GM13976 (cell line): ENCODE data around the gene SMTNL2.
"Not testable (repeated sequence)": the region's sequence is repeated elsewhere in the genome, so short reads cannot be mapped to it uniquely, and the experiment has no call there.

ENCODE experiments used
- DNase-seq: peaks from one replicate; pipeline ENCODE4 v3.0.0; 2012; ENCODE audit warnings: low spot score
- in situ Hi-C: fragments of 300-500 bp; cut with MboI; formaldehyde crosslinking; loops from one replicate; pipeline ENCODE4 v1.12.0; 2022; ENCODE audit warnings: low sequenced_read_pairs, mixed read lengths, inconsistent platforms; ENCODE audit not compliant: unreplicated experiment
- TF ChIP-seq, protein P1 (sequence below): IDR thresholded peaks from 2 replicates; pipeline ENCODE4 v1.5.1; 2012; ENCODE audit warnings: borderline replicate concordance, mild to moderate bottlenecking; ENCODE audit not compliant: insufficient read depth; ENCODE audit errors: extremely low read depth, missing control alignments, control extremely low read depth

SMTNL2 gene

DNA sequence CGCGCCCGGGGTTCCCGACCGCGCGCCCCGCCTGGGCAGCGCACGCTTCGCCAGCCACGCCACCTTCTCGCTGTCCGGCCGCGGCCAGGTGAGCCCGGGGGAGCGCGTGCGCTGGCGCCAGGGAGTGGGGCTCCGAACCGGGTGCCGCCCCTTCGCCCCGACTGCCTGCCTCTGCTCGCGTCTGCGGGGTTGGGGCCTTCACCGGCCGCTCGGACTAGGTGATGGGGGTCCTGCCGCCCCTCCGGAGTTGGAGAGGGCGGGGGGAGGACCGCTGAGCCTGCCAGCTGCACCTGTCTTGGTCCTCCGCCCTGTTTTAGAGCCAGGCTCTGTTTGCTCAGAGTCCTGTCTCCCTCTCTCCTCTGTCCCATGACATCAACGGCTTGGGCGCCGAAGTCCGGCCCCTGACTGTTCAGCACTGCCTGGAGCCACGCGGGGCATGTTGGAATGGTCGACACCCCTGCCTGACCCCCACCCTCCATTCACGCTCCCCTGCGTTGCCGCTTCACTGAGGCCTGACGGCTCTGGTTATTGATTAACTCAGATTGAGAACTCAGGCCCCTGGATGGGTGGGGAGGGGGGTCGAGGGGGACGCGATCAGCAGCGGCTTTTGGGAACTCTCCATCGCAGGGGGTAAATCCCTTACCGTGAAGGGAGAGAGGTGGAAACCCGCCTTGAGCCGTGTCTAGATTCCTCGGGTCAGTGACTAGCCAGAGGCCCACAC is 748 bp downstream of the SMTNL2 start:
- DNase-seq: no peak
- in situ Hi-C loops: no loop called here
- TF ChIP-seq, protein P1, sequence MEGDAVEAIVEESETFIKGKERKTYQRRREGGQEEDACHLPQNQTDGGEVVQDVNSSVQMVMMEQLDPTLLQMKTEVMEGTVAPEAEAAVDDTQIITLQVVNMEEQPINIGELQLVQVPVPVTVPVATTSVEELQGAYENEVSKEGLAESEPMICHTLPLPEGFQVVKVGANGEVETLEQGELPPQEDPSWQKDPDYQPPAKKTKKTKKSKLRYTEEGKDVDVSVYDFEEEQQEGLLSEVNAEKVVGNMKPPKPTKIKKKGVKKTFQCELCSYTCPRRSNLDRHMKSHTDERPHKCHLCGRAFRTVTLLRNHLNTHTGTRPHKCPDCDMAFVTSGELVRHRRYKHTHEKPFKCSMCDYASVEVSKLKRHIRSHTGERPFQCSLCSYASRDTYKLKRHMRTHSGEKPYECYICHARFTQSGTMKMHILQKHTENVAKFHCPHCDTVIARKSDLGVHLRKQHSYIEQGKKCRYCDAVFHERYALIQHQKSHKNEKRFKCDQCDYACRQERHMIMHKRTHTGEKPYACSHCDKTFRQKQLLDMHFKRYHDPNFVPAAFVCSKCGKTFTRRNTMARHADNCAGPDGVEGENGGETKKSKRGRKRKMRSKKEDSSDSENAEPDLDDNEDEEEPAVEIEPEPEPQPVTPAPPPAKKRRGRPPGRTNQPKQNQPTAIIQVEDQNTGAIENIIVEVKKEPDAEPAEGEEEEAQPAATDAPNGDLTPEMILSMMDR: no peak

DNA sequence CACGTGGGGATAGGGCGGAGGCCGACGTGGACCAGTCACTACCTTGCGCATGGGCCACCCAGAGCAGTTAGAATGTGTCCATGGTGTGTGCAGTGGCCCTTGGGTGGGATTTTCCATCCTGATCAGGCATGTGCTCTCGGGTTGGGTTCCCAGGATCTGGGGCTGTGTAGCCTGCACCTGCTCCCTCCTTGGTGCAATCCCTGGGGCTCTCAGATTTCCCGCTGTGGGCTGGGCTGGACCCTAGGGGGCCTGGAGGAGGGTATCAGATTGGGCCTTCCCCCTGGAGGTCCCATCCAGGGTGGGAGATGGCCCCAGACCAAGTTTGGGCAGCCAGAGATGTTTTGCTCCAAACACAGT is 1.3 kb downstream of the SMTNL2 start:
- no peak for DNase-seq
- TF ChIP-seq, protein P1: no peak
- in situ Hi-C loops: no loop called here

DNA sequence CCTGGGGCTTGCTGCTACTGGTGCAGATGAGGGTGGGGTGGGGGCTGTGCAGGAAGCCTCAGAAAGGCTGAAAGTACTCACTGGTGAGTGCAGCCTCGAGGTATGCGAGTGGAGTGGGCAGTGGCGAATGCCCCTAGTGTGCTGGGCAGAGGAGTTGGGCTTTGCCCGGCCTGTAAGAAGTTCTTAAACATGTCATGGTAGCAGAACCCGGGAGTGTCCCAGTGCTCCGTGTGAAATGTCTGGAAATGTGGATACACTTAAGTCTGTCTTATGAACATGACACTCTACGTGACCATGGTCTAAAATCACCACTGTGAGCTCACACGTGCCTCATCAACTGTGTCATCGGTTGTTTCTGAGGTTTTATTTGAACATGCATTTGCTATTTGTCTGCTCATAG is 1.7 kb downstream of the SMTNL2 start:
- no peak for DNase-seq
- in situ Hi-C loops: no loop called here
- TF ChIP-seq, protein P1: no peak

DNA sequence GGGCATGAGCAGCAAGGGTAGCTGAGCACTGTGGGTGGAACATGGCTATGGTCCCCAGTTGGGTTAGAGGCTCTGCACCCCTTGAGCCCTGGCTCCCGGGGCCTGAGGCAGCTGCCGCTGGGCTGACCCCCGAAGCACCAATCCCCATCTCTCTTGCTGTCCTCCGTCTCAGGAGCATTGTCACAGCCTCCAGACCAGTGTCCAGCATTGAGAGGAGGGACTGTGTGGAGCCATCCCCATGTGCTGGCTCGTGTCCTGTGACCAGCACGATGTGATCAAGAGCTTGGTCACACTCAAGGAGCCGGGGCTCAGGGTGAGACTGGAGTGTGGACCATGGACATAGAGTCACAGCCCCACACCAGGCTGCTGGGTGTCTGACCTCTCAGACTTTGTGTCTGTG is 2.9 kb downstream of the SMTNL2 start:
- no peak for DNase-seq
- TF ChIP-seq, protein P1: no peak
- in situ Hi-C loops: no loop called here

DNA sequence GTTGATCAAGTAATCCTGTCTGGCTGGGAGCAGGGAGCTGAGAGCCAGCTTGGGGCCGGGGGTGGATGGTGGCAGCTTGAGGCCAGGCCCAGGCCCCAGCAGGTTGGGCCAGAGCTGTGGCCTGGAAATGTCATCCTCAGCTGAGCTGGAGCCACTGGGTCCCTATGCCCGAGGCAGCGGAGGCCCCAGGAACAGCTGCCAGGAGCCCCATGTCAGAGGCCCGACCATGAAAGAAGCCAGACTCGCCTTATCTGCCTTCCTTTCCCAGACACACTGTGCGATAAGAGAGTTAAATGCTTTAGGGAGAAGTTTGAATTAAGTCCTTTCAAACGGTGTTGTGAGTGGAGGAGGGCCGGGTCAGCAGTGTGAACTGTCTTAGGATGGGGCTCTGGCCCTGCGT is 3.5 kb downstream of the SMTNL2 start:
- in situ Hi-C loops: no loop called here
- TF ChIP-seq, protein P1: no peak

DNA sequence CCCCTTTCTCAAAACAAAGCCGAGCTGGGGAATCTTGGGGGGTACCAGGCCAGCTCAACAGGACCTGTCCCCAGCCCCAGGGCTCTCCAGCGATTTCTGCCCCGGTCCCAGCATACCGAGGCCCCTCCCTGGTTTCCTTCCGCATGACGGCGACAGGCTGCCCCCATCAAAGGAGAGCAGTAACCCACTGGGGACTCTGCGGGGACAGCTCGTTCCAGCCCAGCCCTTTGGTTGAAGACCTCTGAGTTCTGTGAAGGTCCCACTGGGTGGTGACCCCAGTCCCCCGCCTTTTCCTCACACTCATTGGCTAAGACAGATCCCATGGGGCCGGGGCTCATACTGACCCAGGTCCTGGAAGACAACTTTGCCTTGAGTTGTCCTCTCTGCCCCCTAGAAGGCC is 4.1 kb downstream of the SMTNL2 start:
- TF ChIP-seq, protein P1: no peak
- in situ Hi-C loops: no loop called here
- DNase-seq: no peak

More for the DNA sequence above, 3.5 kb downstream of the SMTNL2 start:
- no peak for DNase-seq

DNA sequence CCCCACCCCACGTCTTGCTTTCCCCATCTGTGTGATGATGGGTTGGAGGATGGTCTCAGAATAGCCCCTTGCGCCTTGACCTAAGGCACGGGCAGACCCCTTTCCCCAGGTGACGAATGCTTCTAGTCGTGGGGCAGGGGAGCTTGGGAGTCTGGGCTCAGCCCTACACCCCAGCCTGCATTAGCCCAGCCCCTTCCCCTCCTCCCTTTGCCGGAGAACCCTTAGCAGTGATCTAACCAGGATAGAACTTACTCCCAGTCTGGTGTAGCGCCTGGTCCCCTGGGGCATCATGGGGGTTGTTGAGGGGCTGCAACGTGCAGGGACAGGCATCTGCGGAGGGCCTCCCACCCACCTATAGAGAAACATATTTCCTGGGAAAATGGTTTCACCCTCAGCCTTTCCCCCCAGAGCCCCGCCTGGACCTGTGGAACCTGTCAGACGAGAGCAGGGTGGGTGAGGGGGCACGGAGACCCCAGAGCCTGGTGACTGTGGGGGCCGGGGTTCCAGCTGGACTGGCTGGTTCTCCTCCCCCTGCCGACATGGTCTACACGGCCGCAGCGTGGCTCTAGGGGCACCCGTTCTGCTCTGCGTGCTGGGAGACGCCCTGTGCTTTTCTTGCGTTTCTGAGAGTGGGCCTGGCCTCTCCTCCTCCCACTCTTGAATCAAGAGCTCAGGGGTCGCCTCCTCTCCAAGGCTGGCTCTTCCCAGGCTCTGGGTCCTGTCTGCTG is 4.7 kb downstream of the SMTNL2 start:
- no peak for DNase-seq
- TF ChIP-seq, protein P1: no peak
- in situ Hi-C loops: no loop called here

DNA sequence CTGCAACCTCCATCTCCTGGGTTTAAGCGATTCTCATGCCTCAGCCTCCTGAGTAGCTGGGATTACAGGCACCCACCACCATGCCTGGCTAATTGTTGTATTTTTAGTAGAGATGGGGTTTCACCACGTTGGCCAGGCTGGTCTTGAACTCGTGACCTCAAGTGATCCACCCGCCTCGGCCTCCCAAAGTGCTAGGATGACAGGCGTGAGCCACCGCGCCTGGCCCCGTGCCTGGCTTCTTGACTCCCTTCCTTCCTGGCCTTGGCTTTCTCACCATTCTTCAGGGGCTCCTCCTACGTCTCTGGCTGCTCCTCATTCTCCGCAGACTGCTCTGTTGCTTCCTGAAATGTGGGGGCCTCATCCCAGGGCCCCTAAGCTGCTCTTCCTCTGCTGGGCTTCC is 5.7 kb downstream of the SMTNL2 start:
- DNase-seq, in situ Hi-C loops: not testable (repeated sequence)
